Activated T-cell treated with anti-CD3 and anti-CD28 coated beads, Interleukin-2, amount 50 U/mL, for 48 hours (primary cell): ENCODE data around the gene KCTD10.

Experiments used
- DNase-seq, 2 experiments: peaks; one replicate each; pipeline ENCODE4 v3.0.0-alpha.2; 2020

KCTD10 gene

GRCh38 chr12:109467978-109468676 is 9.0 kb downstream of the KCTD10 start:
- no peak for DNase-seq

- no peak for DNase-seq
Observed at GRCh38 chr12:109466821-109467220, 10.3 kb downstream of the KCTD10 start.

GRCh38 chr12:109466305-109466704 is 10.8 kb downstream of the KCTD10 start:
- no peak for DNase-seq

GRCh38 chr12:109464642-109465351 is 12.3 kb downstream of the KCTD10 start:
- DNase-seq = no peak

DNA sequence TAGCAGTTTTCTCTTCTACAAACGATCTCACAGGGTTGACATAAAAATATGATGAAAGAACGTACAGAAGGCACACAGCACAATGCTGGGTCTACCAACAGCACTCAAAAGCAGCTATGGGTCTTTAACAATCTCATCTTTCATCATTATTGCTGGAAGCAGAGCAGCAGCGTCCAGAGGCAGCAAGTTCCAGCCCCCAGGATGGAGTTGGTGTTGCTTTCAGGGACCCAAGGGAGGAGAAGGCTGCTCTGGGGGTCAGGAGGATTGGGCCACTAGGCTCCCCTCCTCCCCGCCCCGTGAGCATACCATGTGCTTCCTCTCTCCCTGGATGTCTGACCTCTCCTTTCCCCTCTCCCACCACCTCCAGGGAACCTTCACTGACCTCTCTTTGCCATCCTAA is 13.3 kb downstream of the KCTD10 start:
- DNase-seq = no peak

- DNase-seq = no peak
Observed at GRCh38 chr12:109462868-109463692, 14.0 kb downstream of the KCTD10 start.

DNA sequence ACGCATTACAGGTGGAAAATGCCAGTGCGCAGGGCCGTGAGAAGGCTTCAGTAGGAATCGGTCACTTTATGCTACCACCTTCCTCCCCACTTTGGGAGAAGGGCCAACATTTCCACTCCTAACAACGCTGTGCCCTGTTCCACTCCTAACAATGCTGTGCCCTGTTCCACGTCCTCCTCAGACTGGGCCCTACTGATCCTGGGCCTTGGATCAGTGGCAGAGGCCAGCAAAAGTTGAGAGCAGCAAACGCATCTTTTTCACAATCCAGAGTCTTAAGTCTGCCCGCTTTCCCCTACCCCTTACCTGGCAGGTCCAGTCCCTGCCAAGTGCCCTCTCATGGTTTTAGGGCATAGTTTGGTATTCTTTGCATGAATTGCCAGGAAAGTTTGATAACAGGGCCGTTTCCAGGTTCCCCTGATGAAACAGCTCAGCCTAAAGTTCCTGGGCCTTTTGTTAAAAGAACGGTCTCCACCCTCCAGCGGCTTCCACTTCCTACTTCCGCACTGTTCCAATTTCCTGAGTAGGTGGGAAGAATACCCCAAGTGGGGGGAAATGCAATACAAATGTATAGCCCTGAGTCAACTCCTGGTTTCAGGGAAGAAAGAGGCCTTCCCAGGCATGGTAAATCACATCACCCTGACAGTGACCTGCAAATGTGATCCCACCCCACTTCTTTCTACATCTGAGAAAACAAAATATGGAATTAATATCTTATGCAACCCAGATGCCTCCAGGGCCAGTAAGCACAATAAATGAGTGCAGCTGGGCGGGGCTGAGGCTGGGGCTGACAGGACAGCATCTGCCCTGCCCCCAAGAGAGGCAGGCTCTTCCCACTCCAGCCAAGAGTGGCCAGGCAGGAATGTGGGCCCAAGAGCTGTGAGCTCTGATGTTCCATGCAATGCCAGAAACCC is 15.0 kb downstream of the KCTD10 start:
- no peak for DNase-seq

DNA sequence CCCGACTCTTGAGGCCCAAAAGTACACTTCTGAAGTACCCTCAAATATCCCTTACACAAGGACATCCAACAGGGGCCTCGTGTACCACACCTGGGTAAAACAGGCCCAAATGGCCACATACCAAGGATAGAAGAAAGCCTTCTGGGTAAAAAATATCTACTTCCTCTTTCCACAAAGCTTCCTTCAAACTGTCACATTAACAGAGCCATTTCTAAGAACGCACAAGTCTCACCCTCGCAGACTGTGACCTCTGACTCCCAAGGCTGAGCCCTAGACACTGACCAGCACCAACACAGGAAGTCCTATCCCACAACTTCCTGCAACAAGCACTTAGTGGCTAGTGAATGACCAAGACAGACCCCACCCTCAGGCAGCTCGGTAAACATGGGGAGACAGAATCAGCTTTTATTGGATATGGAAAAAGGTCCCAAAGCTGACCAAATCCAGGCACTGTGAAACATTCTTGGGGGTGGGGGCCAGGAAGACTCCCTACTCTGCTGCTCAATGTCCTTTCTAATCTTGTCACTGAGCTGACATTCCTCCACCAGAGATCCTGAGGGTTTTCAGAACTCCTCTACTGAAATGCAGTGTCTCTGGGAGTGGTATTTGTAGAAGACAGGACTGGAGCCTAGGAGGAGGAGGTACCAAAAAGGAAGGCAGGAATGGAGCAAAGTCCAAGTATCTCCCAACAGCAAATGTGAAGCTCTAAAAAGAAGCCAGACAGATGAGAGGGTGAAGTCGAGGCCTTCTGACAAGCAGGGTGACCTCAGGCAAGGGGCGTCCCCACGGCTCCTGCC is 15.9 kb downstream of the KCTD10 start:
- no peak for DNase-seq

DNA sequence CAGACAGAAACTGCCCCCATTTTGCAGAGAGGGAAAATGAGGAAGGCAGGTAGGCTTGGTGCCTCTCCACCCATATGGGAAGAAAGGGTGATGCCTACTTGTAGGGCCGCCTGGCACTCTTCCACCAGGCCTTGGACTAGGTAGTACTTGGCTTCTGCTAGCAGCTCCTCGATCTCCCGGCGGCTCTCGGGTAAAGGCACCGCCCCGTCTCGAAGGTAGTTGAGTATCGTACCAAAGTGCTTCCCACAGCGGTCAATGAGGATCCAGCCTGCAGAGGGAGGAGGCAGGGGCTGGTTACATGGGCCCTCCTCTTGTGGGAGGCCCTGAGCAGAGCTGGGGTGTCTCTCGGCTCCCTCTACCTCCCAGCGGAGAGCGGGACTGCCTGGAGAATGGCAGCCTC is 16.6 kb downstream of the KCTD10 start:
- no peak for DNase-seq

DNA sequence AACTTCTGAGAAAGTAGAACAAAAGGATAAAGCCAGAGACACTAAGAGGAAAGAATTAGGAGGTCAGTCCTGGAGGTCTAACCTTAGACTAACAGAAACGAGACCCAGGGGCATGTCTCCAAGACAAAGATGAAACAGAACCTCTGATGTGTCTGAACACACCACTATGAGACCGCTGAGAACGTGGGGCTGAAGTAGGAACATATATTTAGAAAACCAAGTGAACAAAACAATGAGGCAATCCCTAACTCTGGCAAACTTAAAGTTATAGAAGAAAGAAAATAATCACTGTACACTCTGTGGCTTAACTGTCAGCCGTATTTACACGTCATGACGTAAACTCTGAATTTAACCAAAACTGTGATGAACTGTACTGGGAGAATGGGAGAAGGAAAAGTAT is 17.9 kb downstream of the KCTD10 start:
- DNase-seq = no peak

- no peak for DNase-seq
Observed at GRCh38 chr12:109458771-109459208, 18.3 kb downstream of the KCTD10 start.

DNA sequence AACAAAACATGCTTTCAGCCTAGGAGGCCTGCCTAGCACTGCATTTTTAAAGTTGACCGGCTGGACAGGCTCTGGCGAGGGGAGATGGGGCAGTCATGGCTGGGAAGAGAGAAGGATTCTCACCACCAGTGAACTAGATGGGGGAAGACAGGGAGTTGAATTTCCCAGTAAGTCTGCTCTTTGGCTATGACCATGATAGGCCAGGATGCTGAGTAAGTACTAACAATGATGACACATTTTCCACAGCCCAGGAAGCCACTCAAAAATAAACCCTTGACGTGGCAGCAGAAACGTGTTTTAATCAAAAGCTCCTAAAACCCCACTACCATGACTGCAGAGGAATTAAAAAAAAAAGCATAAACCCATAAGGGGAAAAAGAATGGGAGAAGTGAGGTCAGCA is 19.0 kb downstream of the KCTD10 start:
- DNase-seq = no peak

DNA sequence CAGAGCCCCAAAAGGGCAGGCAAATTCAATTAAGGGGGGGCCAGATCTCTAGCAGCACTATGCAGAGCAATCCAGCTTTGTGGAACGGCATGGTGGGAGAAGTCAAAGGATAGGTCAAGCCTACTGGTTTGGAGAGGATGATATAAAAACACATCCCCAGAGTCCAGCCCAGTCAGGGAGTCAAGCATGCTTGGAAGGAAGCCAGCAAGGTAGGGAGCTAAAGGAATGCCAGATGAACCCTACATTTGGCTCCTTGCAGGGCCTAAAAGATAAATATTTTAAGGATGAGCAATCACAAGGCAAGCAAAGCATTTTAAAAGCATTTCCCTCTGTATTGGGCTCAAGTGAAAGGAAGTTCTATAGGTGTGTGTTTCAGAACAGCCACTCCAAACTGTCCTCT is 21.4 kb downstream of the KCTD10 start:
- no peak for DNase-seq

GRCh38 chr12:109452489-109452888 is 24.6 kb downstream of the KCTD10 start:
- no peak for DNase-seq

- no peak for DNase-seq
Observed at GRCh38 chr12:109451400-109451799, 25.7 kb downstream of the KCTD10 start.

- no peak for DNase-seq
Observed at GRCh38 chr12:109450980-109451379, 26.1 kb downstream of the KCTD10 start.

GRCh38 chr12:109449845-109450532 is 27.1 kb downstream of the KCTD10 start:
- no peak for DNase-seq

- no peak for DNase-seq
Observed at GRCh38 chr12:109448707-109449390, 28.3 kb downstream of the KCTD10 start.

DNA sequence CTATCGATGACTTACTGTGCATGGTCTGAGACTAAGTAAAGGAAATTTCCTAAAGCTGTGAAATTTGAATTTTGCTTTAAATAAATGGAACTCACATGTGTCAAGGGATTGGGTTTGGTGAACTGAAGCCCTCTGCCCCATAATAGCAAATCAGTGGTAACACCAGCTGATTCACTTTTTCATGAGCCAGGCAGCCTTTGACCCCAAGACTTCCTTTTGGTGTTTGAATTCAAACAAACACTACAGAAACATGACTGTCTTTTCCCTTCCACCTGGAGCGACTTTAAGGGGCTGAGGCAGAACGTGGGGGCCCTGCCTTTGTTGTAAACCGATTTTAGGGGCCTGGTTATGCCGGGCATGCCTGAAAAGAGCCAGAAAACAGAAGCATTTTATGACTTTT is 28.8 kb downstream of the KCTD10 start:
- DNase-seq = no peak

- no peak for DNase-seq
Observed at GRCh38 chr12:109447482-109447881, 29.6 kb downstream of the KCTD10 start.

- no peak for DNase-seq
Observed at GRCh38 chr12:109446869-109447268, 30.2 kb downstream of the KCTD10 start.
